ENCODE data around the gene SMIM32. TPM values are rescaled to one million over a fixed set of nuclear protein-coding genes. Genes with fewer than 3 reads are reported as not detected.

The SMIM32 gene
- 0.25 TPM in 1 of 2 replicates, not detected in the other for total RNA-seq

- DNase-seq (ENCODE audit: low read depth), result no peak
These were observed at the start of gene SMIM32 for GRCh38 chr5:136192526-136193321. SMIM32 (minus strand) TSS chr5:136193162; CDS start chr5:136192524, 638 bp downstream.

- DNase-seq (ENCODE audit: low read depth), result no peak
These were observed 49.6 kb upstream of the SMIM32 start for GRCh38 chr5:136242611-136243010.

- no peak for DNase-seq (ENCODE audit: low read depth)
These were observed 49.2 kb upstream of the SMIM32 start for GRCh38 chr5:136242136-136242535.

- no peak for DNase-seq (ENCODE audit: low read depth)
These were observed 47.9 kb upstream of the SMIM32 start for GRCh38 chr5:136240894-136241293.

GRCh38 chr5:136236479-136237083 is 43.6 kb upstream of the SMIM32 start:
- peak; percentile 60 for DNase-seq (ENCODE audit: low read depth)

- peak; percentile 98 for DNase-seq (ENCODE audit: low read depth)
These were observed 42.4 kb upstream of the SMIM32 start for GRCh38 chr5:136235321-136235720.

- no peak for DNase-seq (ENCODE audit: low read depth)
These were observed 39.4 kb upstream of the SMIM32 start for GRCh38 chr5:136232316-136232715.

GRCh38 chr5:136230176-136230575 is 37.2 kb upstream of the SMIM32 start:
- DNase-seq (ENCODE audit: low read depth), result no peak

GRCh38 chr5:136228136-136228757 is 35.3 kb upstream of the SMIM32 start:
- peak; percentile 62 for DNase-seq (ENCODE audit: low read depth)

GRCh38 chr5:136226401-136226800 is 33.4 kb upstream of the SMIM32 start:
- peak; percentile 85 for DNase-seq (ENCODE audit: low read depth)

GRCh38 chr5:136225796-136226195 is 32.8 kb upstream of the SMIM32 start:
- peak; percentile 47 for DNase-seq (ENCODE audit: low read depth)

GRCh38 chr5:136222580-136223235 is 29.7 kb upstream of the SMIM32 start:
- DNase-seq (ENCODE audit: low read depth), result no peak

- no peak for DNase-seq (ENCODE audit: low read depth)
These were observed 28.4 kb upstream of the SMIM32 start for GRCh38 chr5:136221340-136221739.

GRCh38 chr5:136216230-136216629 is 23.3 kb upstream of the SMIM32 start:
- no peak for DNase-seq (ENCODE audit: low read depth)

- DNase-seq (ENCODE audit: low read depth), result no peak
These were observed 22.9 kb upstream of the SMIM32 start for GRCh38 chr5:136215812-136216211.

GRCh38 chr5:136213919-136214493 is 21.0 kb upstream of the SMIM32 start:
- no peak for DNase-seq (ENCODE audit: low read depth)

- DNase-seq (ENCODE audit: low read depth), result no peak
These were observed 19.3 kb upstream of the SMIM32 start for GRCh38 chr5:136212252-136212721.

- DNase-seq (ENCODE audit: low read depth), result no peak
These were observed 18.5 kb upstream of the SMIM32 start for GRCh38 chr5:136211282-136212040.

GRCh38 chr5:136210259-136210658 is 17.3 kb upstream of the SMIM32 start:
- DNase-seq (ENCODE audit: low read depth), result no peak

GRCh38 chr5:136209346-136209910 is 16.5 kb upstream of the SMIM32 start:
- DNase-seq (ENCODE audit: low read depth), result no peak

- DNase-seq (ENCODE audit: low read depth), result no peak
These were observed 16.0 kb upstream of the SMIM32 start for GRCh38 chr5:136208916-136209315.
